SK-N-SH (cell line): ENCODE data around the gene ENPEP. TPM values are rescaled to one million over a fixed set of nuclear protein-coding genes. Genes with fewer than 3 reads are reported as not detected.
"Not testable (repeated sequence)": the region's sequence is repeated elsewhere in the genome, so short reads cannot be mapped to it uniquely, and the experiment has no call there.

Experiments used
- CTCF ChIA-PET: fragments of 300-600, 350-600 bp; formaldehyde crosslinking; extraction: SDS; loops from one replicate; lab custom pipeline; 2021; lab: Yijun Ruan, JAX
- POLR2A ChIA-PET: fragments of 350-600 bp; sonication (Branson Sonifier 250); formaldehyde crosslinking; extraction: SDS; loops from one replicate; lab custom pipeline; 2020; ENCODE audit warnings: antibody characterized with exemption, inconsistent platforms; lab: Yijun Ruan, JAX
- DNase-seq: peaks from one replicate; pipeline ENCODE4 v3.0.0; 2012
- H2AFZ ChIP-seq: fragments of 200-600 bp; sonication (generic); 2 replicates; pipeline ENCODE4 v1.8.1; 2016; ENCODE audit warnings: antibody characterized with exemption, mild to moderate bottlenecking, low read depth
- H3F3A ChIP-seq: fragments of 200-600 bp; sonication (generic); replicated peaks from 2 replicates; pipeline ENCODE3; 2016; ENCODE audit warnings: antibody characterized with exemption, mild to moderate bottlenecking; ENCODE audit not compliant: insufficient read depth
- H3K27ac ChIP-seq, 2 experiments: fragments of 200-500 bp in 1 of 2; fragments of 200-600 bp in 1 of 2; sonication (Bioruptor generic) in 1 of 2; sonication (generic), shearing (Covaris generic) in 1 of 2; 2 replicates each; pipeline versions ENCODE4 v1.5.1 to v1.6.1; 2014 to 2016; ENCODE audit warnings: low read depth in 2 of 2, inconsistent platforms in 1 of 2, low read length in 1 of 2, mild to moderate bottlenecking in 1 of 2, mixed read lengths in 1 of 2
- H3K27me3 ChIP-seq: fragments of 200-600 bp; sonication (generic), shearing (Covaris generic); 2 replicates; pipeline ENCODE4 v1.6.1; 2016; ENCODE audit warnings: mixed run types; ENCODE audit not compliant: insufficient read depth
- H3K36me3 ChIP-seq, 2 experiments: fragments of 200-500 bp in 1 of 2; fragments of 200-600 bp in 1 of 2; sonication (Bioruptor generic) in 1 of 2; sonication (generic) in 1 of 2; replicated peaks in 1 of 2; 2 replicates each; pipeline versions ENCODE3 to v1.5.1; 2014 to 2016; ENCODE audit warnings: low read length in 1 of 2, mild to moderate bottlenecking in 1 of 2; ENCODE audit not compliant: insufficient read depth in 2 of 2, control insufficient read depth in 1 of 2
- H3K4me1 ChIP-seq, 2 experiments: fragments of 200-500 bp in 1 of 2; fragments of 200-600 bp in 1 of 2; sonication (Bioruptor generic) in 1 of 2; sonication (generic), shearing (Covaris generic) in 1 of 2; 2 replicates each; pipeline versions ENCODE4 v1.5.1 to v1.6.1; 2014 to 2016; ENCODE audit warnings: low read depth in 1 of 2, low read length in 1 of 2, mixed run types in 1 of 2; ENCODE audit not compliant: insufficient read depth in 2 of 2, control insufficient read depth in 1 of 2
- H3K4me2 ChIP-seq: fragments of 200-600 bp; sonication (generic), shearing (Covaris generic); 2 replicates; pipeline ENCODE4 v1.6.1; 2017; ENCODE audit warnings: mixed run types
- H3K4me3 ChIP-seq, 2 experiments: fragments of 200-500 bp in 1 of 2; fragments of 200-600 bp in 1 of 2; sonication (Bioruptor generic) in 1 of 2; sonication (generic), shearing (Covaris generic) in 1 of 2; 2 replicates each; pipeline versions ENCODE4 v1.5.1 to v1.8.1; 2014 to 2016; ENCODE audit warnings: low read depth in 2 of 2, inconsistent platforms in 1 of 2, low read length in 1 of 2, mild to moderate bottlenecking in 1 of 2, mixed read lengths in 1 of 2, moderate library complexity in 1 of 2
- H3K79me2 ChIP-seq: fragments of 200-600 bp; sonication (generic); 2 replicates; pipeline ENCODE4 v1.8.1; 2017; ENCODE audit warnings: mild to moderate bottlenecking; ENCODE audit not compliant: insufficient read depth
- H3K9ac ChIP-seq: fragments of 200-600 bp; sonication (generic); 2 replicates; pipeline ENCODE4 v1.6.1; 2017; ENCODE audit warnings: mixed run types
- H3K9me2 ChIP-seq: fragments of 200-600 bp; sonication (generic); 2 replicates; pipeline ENCODE4 v1.6.1; 2017; ENCODE audit warnings: mixed run types
- H3K9me3 ChIP-seq: fragments of 200-600 bp; sonication (generic); 2 replicates; pipeline ENCODE4 v1.6.1; 2017; ENCODE audit warnings: mixed run types, mild to moderate bottlenecking, moderate library complexity
- H4K20me1 ChIP-seq: fragments of 200-600 bp; sonication (generic); 2 replicates; pipeline ENCODE4 v1.6.1; 2017; ENCODE audit warnings: mild to moderate bottlenecking, mixed run types; ENCODE audit not compliant: insufficient read depth
- EP300 ChIP-seq, 2 experiments: IDR thresholded peaks; 2 replicates each; pipeline versions ENCODE4 v1.4.0 to v1.6.1; 2012; ENCODE audit warnings: borderline replicate concordance in 1 of 2, low read depth in 1 of 2, low read length in 1 of 2
- GABPA ChIP-seq: IDR thresholded peaks from 2 replicates; pipeline ENCODE4 v1.4.0; 2012; ENCODE audit warnings: low read depth, mild to moderate bottlenecking
- GATA2 ChIP-seq: sonication (generic); formaldehyde crosslinking; IDR thresholded peaks from 2 replicates; pipeline ENCODE4 v1.5.0; 2020; ENCODE audit warnings: mild to moderate bottlenecking, missing genetic modification reagents
- REST ChIP-seq: IDR thresholded peaks from 2 replicates; pipeline ENCODE4 v1.6.1; 2012; ENCODE audit warnings: mild to moderate bottlenecking, low read depth, low read length, moderate library complexity
- SMC3 ChIP-seq: IDR thresholded peaks from 2 replicates; pipeline ENCODE4 v1.6.1; 2012; ENCODE audit warnings: low read depth, low read length, improper control_type of control experiment
- USF2 ChIP-seq: fragments of 150-350 bp; IDR thresholded peaks from 2 replicates; pipeline ENCODE4 v1.6.1; 2017; ENCODE audit warnings: antibody characterized with exemption, low read length, low read depth, borderline replicate concordance
- WGBS: methylation state at CpG from one replicate; pipeline ENCODE4 v1.1.6; 2017; ENCODE audit warnings: low lambda C conversion rate; 5-methylcytosine and 5-hydroxymethylcytosine counted together
- polyA plus RNA-seq, 3 experiments: library from polyadenylated mRNA; depleted of rRNA; stranded (reverse); fragments of >200 nt; gene quantifications; 2 replicates each; pipeline ENCODE4 v1.2.3, GENCODE V29; 2012

ENPEP gene
- polyA plus RNA-seq, 1 of the 3 experiments (the other 2 are of a cell fraction) = 0.16 TPM

- TF ChIP-seq REST (no peak), EP300 (IDR thresholded peaks at IDR 0.05; ENCODE audit: borderline replicate concordance in 1 of 2, low read depth in 1 of 2, low read length in 1 of 2) (no peak), SMC3 (no peak), GATA2 (no peak)
Measured at GRCh38 chr4:110467400-110467799, 8.6 kb upstream of the ENPEP start (continued).

GRCh38 chr4:110472583-110473329, 3.2 kb upstream of the ENPEP start:
- Histone ChIP-seq H3F3A (no peaks in the 10 kb centered on the region), H3K27ac (no peak overlapping the region), H3K4me3 (no peak overlapping the region), H3K4me1 (peaks cover 0 to 4% of the 10 kb centered on the region in 2 experiments; a peak in 2 of 4 replicates), H3K36me3 (no peaks in the 10 kb centered on the region), H4K20me1 (no peaks in the 10 kb centered on the region), H3K9me2 (no peaks in the 10 kb centered on the region), H3K9ac (no peak overlapping the region), H3K27me3 (no peaks in the 10 kb centered on the region), H2AFZ (no peak overlapping the region), H3K9me3 (no peaks in the 10 kb centered on the region), H3K79me2 (no peaks in the 10 kb centered on the region), H3K4me2 (no peak overlapping the region)
- DNase-seq = no peak
- TF ChIP-seq USF2 = no peak
- 37% methylated on average over 6 of the region's 8 CpGs for WGBS
- ChIA-PET CTCF (interaction anchor here (1.1 to 1.3 kb wide), 2 partner anchors 38 to 467 kb away, joined by 3 read pairs; no protein-coding TSS in a partner anchor), POLR2A (no interaction called here)

- H3F3A ChIP-seq = peaks cover 3% of the 10 kb centered on the region
- no peak overlapping the region for H3K27ac ChIP-seq
- H3K4me1 ChIP-seq = peaks cover 0 to 4% of the 10 kb centered on the region in 2 experiments; a peak in 2 of 4 replicates
- no peaks in the 10 kb centered on the region for H3K27me3 ChIP-seq
- H3K9me2 ChIP-seq = no peaks in the 10 kb centered on the region
- H3K79me2 ChIP-seq = no peaks in the 10 kb centered on the region
- no peak overlapping the region for H3K4me3 ChIP-seq
- ChIA-PET POLR2A (no interaction called here), CTCF (interaction anchor here (1.5 kb wide), 1 partner anchor 37 kb away, joined by 4 read pairs; no protein-coding TSS in a partner anchor)
- H3K9ac ChIP-seq = no peak overlapping the region
- no peaks in the 10 kb centered on the region for H3K9me3 ChIP-seq
- no peak for DNase-seq
- H3K4me2 ChIP-seq = no peak overlapping the region
- WGBS = 33% methylated on average over 5 of the region's 5 CpGs
- no peaks in the 10 kb centered on the region for H3K36me3 ChIP-seq
- no peak overlapping the region for H2AFZ ChIP-seq
- TF ChIP-seq GABPA = no peak
- no peaks in the 10 kb centered on the region for H4K20me1 ChIP-seq
Measured at GRCh38 chr4:110474481-110474880, 1.5 kb upstream of the ENPEP start.

- H4K20me1 ChIP-seq, H2AFZ ChIP-seq, DNase-seq, H3K9me3 ChIP-seq, H3K9me2 ChIP-seq, H3K4me2 ChIP-seq, H3K9ac ChIP-seq, POLR2A ChIA-PET, H3K79me2 ChIP-seq, H3F3A ChIP-seq, H3K36me3 ChIP-seq, H3K4me3 ChIP-seq, H3K4me1 ChIP-seq, H3K27me3 ChIP-seq, H3K27ac ChIP-seq: not testable (repeated sequence)
- CTCF ChIA-PET = interaction anchor here (1.5 kb wide), 1 partner anchor 37 kb away, joined by 4 read pairs; no protein-coding TSS in a partner anchor
- 56% methylated on average over 7 of the region's 7 CpGs for WGBS
Measured at GRCh38 chr4:110475080-110475479, 875 bp upstream of the ENPEP start.
